GM23248 (cell line): ENCODE data around the gene TCEA2. TPM values are rescaled to one million over a fixed set of nuclear protein-coding genes. Genes with fewer than 3 reads are reported as not detected.

ENCODE experiments used
- DNase-seq: peaks from one replicate; pipeline ENCODE4 v3.0.0-alpha.2; 2015
- H2AFZ ChIP-seq: fragments of 200-600 bp; sonication (generic); 2 replicates; pipeline ENCODE4 v1.6.1; 2016; ENCODE audit warnings: antibody characterized with exemption
- H3F3A ChIP-seq: fragments of 200-600 bp; sonication (generic); 2 replicates; pipeline ENCODE4 v1.6.1; 2016; ENCODE audit warnings: mild to moderate bottlenecking, antibody characterized with exemption, mixed run types; ENCODE audit not compliant: insufficient read depth
- H3K27ac ChIP-seq: fragments of 200-600 bp; sonication (generic); 2 replicates; pipeline ENCODE4 v1.5.1; 2016; ENCODE audit warnings: mild to moderate bottlenecking
- H3K27me3 ChIP-seq: fragments of 200-600 bp; sonication (generic); replicated peaks from 2 replicates; pipeline ENCODE4 v1.6.1; 2016; ENCODE audit warnings: mild to moderate bottlenecking; ENCODE audit not compliant: insufficient read depth
- H3K36me3 ChIP-seq: fragments of 200-600 bp; sonication (generic); 2 replicates; pipeline ENCODE4 v1.6.1; 2016; ENCODE audit warnings: low read depth, mild to moderate bottlenecking
- H3K4me1 ChIP-seq: fragments of 200-600 bp; sonication (generic); 2 replicates; pipeline ENCODE4 v1.6.1; 2016; ENCODE audit warnings: mild to moderate bottlenecking; ENCODE audit not compliant: insufficient read depth
- H3K4me2 ChIP-seq: fragments of 200-600 bp; sonication (generic); one replicate; pipeline ENCODE4 v1.6.1; 2016; ENCODE audit warnings: mild to moderate bottlenecking; ENCODE audit not compliant: unreplicated experiment
- H3K4me3 ChIP-seq: fragments of 200-600 bp; sonication (generic); 2 replicates; pipeline ENCODE4 v1.5.1; 2016; ENCODE audit warnings: mild to moderate bottlenecking
- H3K79me2 ChIP-seq: fragments of 200-600 bp; sonication (generic); 2 replicates; pipeline ENCODE4 v1.6.1; 2016; ENCODE audit warnings: mild to moderate bottlenecking; ENCODE audit not compliant: insufficient read depth
- H3K9ac ChIP-seq: fragments of 200-600 bp; sonication (generic); 2 replicates; pipeline ENCODE4 v1.6.1; 2016; ENCODE audit warnings: mild to moderate bottlenecking
- H3K9me2 ChIP-seq: fragments of 200-600 bp; sonication (generic); 2 replicates; pipeline ENCODE4 v1.6.1; 2016; ENCODE audit warnings: mixed run types, mild to moderate bottlenecking, moderate library complexity; ENCODE audit not compliant: insufficient read depth
- H3K9me3 ChIP-seq: fragments of 200-600 bp; sonication (generic); one replicate; pipeline ENCODE4 v1.6.1; 2017; ENCODE audit warnings: low read depth
- H4K20me1 ChIP-seq: fragments of 200-600 bp; sonication (generic); 2 replicates; pipeline ENCODE4 v1.6.0; 2016; ENCODE audit not compliant: insufficient read depth
- EZH2 ChIP-seq: fragments of 200-600 bp; sonication (generic); IDR thresholded peaks from 2 replicates; pipeline ENCODE4 v1.6.1; 2018; ENCODE audit warnings: antibody characterized with exemption, mild to moderate bottlenecking; ENCODE audit not compliant: insufficient read depth, poor library complexity, severe bottlenecking
- EZH2phosphoT487 ChIP-seq: fragments of 200-600 bp; sonication (generic); IDR thresholded peaks from 2 replicates; pipeline ENCODE4 v1.6.1; 2018; ENCODE audit warnings: antibody characterized with exemption, moderate library complexity, mild to moderate bottlenecking, low read depth; ENCODE audit not compliant: insufficient read depth
- WGBS, 2 experiments: methylation state at CpG; one replicate each; pipeline ENCODE4 v1.1.6; 2015 to 2017; ENCODE audit warnings: low lambda C conversion rate in 2 of 2, low coverage in 1 of 2; ENCODE audit errors: missing lambda C conversion rate in 2 of 2; 5-methylcytosine and 5-hydroxymethylcytosine counted together
- in situ Hi-C: fragments of 300-500 bp; cut with MboI; formaldehyde crosslinking; loops from 2 replicates; pipeline ENCODE4 v1.15.0; 2020
- polyA plus RNA-seq: library from polyadenylated mRNA; unstranded; fragments of >200 nt; fragmentation: Nextera tagmentation; extraction: Ambion mirVana; gene quantifications from 2 replicates; pipeline ENCODE4 v1.2.1, GENCODE V29; 2016
- total RNA-seq: library from RNA; depleted of rRNA; stranded (reverse); fragments of >200 nt; shearing (Covaris generic); gene quantifications from 2 replicates; pipeline ENCODE4 v1.2.3, GENCODE V29; 2014

The TCEA2 gene
- total and polyA plus RNA-seq, 2 experiments from 2014 or later = 34.3 to 70.7 TPM

GRCh38 chr20:64051033-64051452 is 12.0 kb upstream of the TCEA2 start:
- in situ Hi-C loops = no loop called here

GRCh38 chr20:64051561-64052325 is 11.3 kb upstream of the TCEA2 start:
- in situ Hi-C loops = no loop called here
- Histone ChIP-seq H3K27ac (no peak overlapping the region), H3K79me2 (no peaks in the 10 kb centered on the region), H3K4me3 (no peak overlapping the region), H3K4me2 (no peak overlapping the region), H4K20me1 (no peaks in the 10 kb centered on the region), H3K9me2 (no peaks in the 10 kb centered on the region), H3K36me3 (no peaks in the 10 kb centered on the region), H3F3A (no peaks in the 10 kb centered on the region), H3K9ac (no peak overlapping the region), H3K4me1 (no peaks in the 10 kb centered on the region), H2AFZ (no peak overlapping the region), H3K9me3 (no peaks in the 10 kb centered on the region), H3K27me3 (no peaks in the 10 kb centered on the region)
- no peak for DNase-seq
- 55 to 62% methylated on average over 15 of the region's 15 CpGs for WGBS, 2 experiments
- TF ChIP-seq EZH2 = no peak
- no peak for TF ChIP-seq EZH2phosphoT487

More at GRCh38 chr20:64051033-64051452, 12.0 kb upstream of the TCEA2 start:
- H3K9me3 ChIP-seq = no peaks in the 10 kb centered on the region
- H2AFZ ChIP-seq = no peak overlapping the region
- no peak for DNase-seq
- no peaks in the 10 kb centered on the region for H3K4me1 ChIP-seq
- H3K9me2 ChIP-seq = no peaks in the 10 kb centered on the region
- WGBS, 2 experiments = 65 to 67% methylated on average over 9 to 11 of the region's 11 CpGs
- H3F3A ChIP-seq = no peaks in the 10 kb centered on the region
- no peaks in the 10 kb centered on the region for H4K20me1 ChIP-seq
- no peak overlapping the region for H3K4me2 ChIP-seq
- H3K9ac ChIP-seq = no peak overlapping the region
- no peak overlapping the region for H3K27ac ChIP-seq
- no peaks in the 10 kb centered on the region for H3K79me2 ChIP-seq
- no peaks in the 10 kb centered on the region for H3K27me3 ChIP-seq
- no peak for TF ChIP-seq EZH2phosphoT487
- no peak for TF ChIP-seq EZH2
- H3K36me3 ChIP-seq = no peaks in the 10 kb centered on the region
- H3K4me3 ChIP-seq = no peak overlapping the region

GRCh38 chr20:64052326-64052722 is 10.7 kb upstream of the TCEA2 start:
- Histone ChIP-seq H3K27ac (no peak overlapping the region), H3K4me2 (no peak overlapping the region), H3K9me2 (no peaks in the 10 kb centered on the region), H3F3A (no peaks in the 10 kb centered on the region), H3K79me2 (no peaks in the 10 kb centered on the region), H3K4me1 (no peaks in the 10 kb centered on the region), H3K4me3 (no peak overlapping the region), H3K27me3 (no peaks in the 10 kb centered on the region), H3K9me3 (no peaks in the 10 kb centered on the region), H3K36me3 (no peaks in the 10 kb centered on the region), H2AFZ (no peak overlapping the region), H4K20me1 (no peaks in the 10 kb centered on the region), H3K9ac (no peak overlapping the region)
- 69 to 83% methylated on average over 9 of the region's 10 CpGs for WGBS, 2 experiments
- in situ Hi-C loops = no loop called here
- no peak for TF ChIP-seq EZH2phosphoT487
- DNase-seq = no peak

- no peak overlapping the region for H3K4me3 ChIP-seq
- TF ChIP-seq EZH2 (no peak), EZH2phosphoT487 (no peak)
- 81 to 82% methylated on average over 28 to 33 of the region's 33 CpGs for WGBS, 2 experiments
- no peak overlapping the region for H3K9ac ChIP-seq
- H3K79me2 ChIP-seq = no peaks in the 10 kb centered on the region
- no peaks in the 10 kb centered on the region for H3K36me3 ChIP-seq
- no peaks in the 10 kb centered on the region for H3K27me3 ChIP-seq
- H3K9me3 ChIP-seq = no peaks in the 10 kb centered on the region
- H3F3A ChIP-seq = no peaks in the 10 kb centered on the region
- no peak overlapping the region for H2AFZ ChIP-seq
- in situ Hi-C loops = no loop called here
- H4K20me1 ChIP-seq = no peaks in the 10 kb centered on the region
- H3K27ac ChIP-seq = no peak overlapping the region
- no peak overlapping the region for H3K4me2 ChIP-seq
- no peak for DNase-seq
- no peaks in the 10 kb centered on the region for H3K9me2 ChIP-seq
- no peaks in the 10 kb centered on the region for H3K4me1 ChIP-seq
Measured at GRCh38 chr20:64052987-64053840, 9.8 kb upstream of the TCEA2 start.
